Stimulated activated CD4-positive, alpha-beta T cell treated with anti-CD3 and anti-CD28 coated beads, Interleukin-12 subunit alpha, Interleukin-12 subunit beta, amount 100 ng/mL, for 48 hours (primary cell): Measurements from ENCODE around the gene SGCD.

Experiments used
- DNase-seq, 3 donors: peaks; one replicate each; pipeline ENCODE4 v3.0.0-alpha.2; 2020; ENCODE audit warnings: low read depth in 2 of 3, low spot score in 1 of 3

Gene SGCD

GRCh38 chr5:156361436-156362109 is 34.6 kb downstream of the SGCD start:
- no peak for DNase-seq

GRCh38 chr5:156363861-156364260 is 36.9 kb downstream of the SGCD start:
- no peak for DNase-seq

- no peak for DNase-seq
These were observed 39.6 kb downstream of the SGCD start for GRCh38 chr5:156366521-156366920.

GRCh38 chr5:156367597-156367996 is 40.6 kb downstream of the SGCD start:
- DNase-seq = no peak

- DNase-seq = no peak
These were observed 49.0 kb downstream of the SGCD start for GRCh38 chr5:156375895-156376495.

- DNase-seq = no peak
These were observed 49.8 kb downstream of the SGCD start for GRCh38 chr5:156376751-156377150.

- no peak for DNase-seq
These were observed 51.2 kb downstream of the SGCD start for GRCh38 chr5:156378159-156378558.

GRCh38 chr5:156379206-156379605 is 52.2 kb downstream of the SGCD start:
- no peak for DNase-seq

GRCh38 chr5:156380848-156381247 is 53.9 kb downstream of the SGCD start:
- DNase-seq = no peak

- DNase-seq = no peak
These were observed 56.7 kb downstream of the SGCD start for GRCh38 chr5:156383510-156384265.

- no peak for DNase-seq
These were observed 58.5 kb downstream of the SGCD start for GRCh38 chr5:156385416-156385815.

- no peak for DNase-seq
These were observed 60.0 kb downstream of the SGCD start for GRCh38 chr5:156386976-156387375.

- no peak for DNase-seq
These were observed 60.4 kb downstream of the SGCD start for GRCh38 chr5:156387391-156387790.

- DNase-seq = no peak
These were observed 61.3 kb downstream of the SGCD start for GRCh38 chr5:156388233-156388632.

GRCh38 chr5:156391139-156391538 is 64.2 kb downstream of the SGCD start:
- DNase-seq = no peak

- no peak for DNase-seq
These were observed 67.0 kb downstream of the SGCD start for GRCh38 chr5:156393980-156394379.

GRCh38 chr5:156394642-156395305 is 67.8 kb downstream of the SGCD start:
- no peak for DNase-seq

GRCh38 chr5:156395306-156395675 is 68.3 kb downstream of the SGCD start:
- DNase-seq = no peak

- DNase-seq = no peak
These were observed 69.3 kb downstream of the SGCD start for GRCh38 chr5:156396063-156396829.

GRCh38 chr5:156396830-156397081 is 69.8 kb downstream of the SGCD start:
- DNase-seq = no peak

- no peak for DNase-seq
These were observed 72.4 kb downstream of the SGCD start for GRCh38 chr5:156399323-156399722.
